ENCODE data around the gene ZFYVE21.

DNA sequence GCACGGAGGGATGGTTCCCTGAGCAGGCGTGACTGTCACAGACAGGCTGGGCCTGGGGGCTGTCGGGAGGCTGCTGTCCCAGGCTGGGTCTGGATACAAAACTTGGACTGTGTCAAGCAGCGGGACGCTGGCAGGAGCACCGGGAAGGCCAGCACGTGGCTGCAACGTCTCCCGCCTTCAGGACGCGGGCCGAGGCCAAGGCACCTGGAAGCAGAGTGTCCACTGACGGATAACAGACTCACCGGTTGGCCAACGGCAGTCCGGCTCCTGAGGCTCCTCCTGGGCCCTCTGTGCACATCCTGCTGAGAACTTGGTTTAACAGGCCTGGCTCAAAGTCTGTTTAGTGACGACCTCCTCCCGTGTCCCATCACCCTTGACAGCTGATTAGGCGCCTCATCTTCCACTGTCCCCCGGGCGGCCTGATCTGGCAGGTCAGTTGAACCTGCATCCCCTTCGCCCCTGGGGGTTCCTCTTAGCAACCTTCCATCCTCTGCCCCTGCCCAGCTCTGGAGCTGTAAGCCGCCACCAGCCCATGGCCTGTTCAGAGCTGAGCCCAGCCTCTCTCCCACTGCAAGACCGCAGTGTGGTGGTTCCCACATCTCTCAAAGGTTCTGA is 2.9 kb upstream of the ZFYVE21 start:
- no peak for TF ChIP-seq CTCF (conservative IDR thresholded peaks at IDR 0.05 in 1 of 2, IDR thresholded peaks at IDR 0.05 in 1 of 2; ENCODE audit: low read depth in 1 of 2, low read length in 2 of 2)
- no peak for TF ChIP-seq EZH2 (IDR thresholded peaks at IDR 0.05; ENCODE audit: low read length, missing control alignments)

Data from fibroblast of lung (primary cell).